ENCODE results near the gene SCAANT1.
A peak's percentile ranks its signal among the peaks of the same experiment; 100 is the strongest.

Gene SCAANT1

GRCh38 chr3:63863150-63864007, 48.8 kb downstream of the SCAANT1 start, which contains the start of the genes ATXN7 and THOC7:
Gene ATXN7, plus strand, starts transcription at chr3:63863867. Its CDS starts 48,732 bp downstream, at chr3:63912599.
Gene THOC7, minus strand, starts transcription at chr3:63863805. Its CDS starts 15 bp downstream, at chr3:63863790.
- peak; percentile 53 for DNase-seq (ENCODE audit: low read depth in 2 of 2)

GRCh38 chr3:63862804-63863149, 49.4 kb downstream of the SCAANT1 start:
- DNase-seq (ENCODE audit: low read depth in 2 of 2): no peak
